ENCODE measurements around the gene ZBTB40. TPM values are rescaled to one million over a fixed set of nuclear protein-coding genes. Genes with fewer than 3 reads are reported as not detected.

ZBTB40 gene
- total RNA-seq, 1 experiment from 2014 or later: 21.4 TPM

DNA sequence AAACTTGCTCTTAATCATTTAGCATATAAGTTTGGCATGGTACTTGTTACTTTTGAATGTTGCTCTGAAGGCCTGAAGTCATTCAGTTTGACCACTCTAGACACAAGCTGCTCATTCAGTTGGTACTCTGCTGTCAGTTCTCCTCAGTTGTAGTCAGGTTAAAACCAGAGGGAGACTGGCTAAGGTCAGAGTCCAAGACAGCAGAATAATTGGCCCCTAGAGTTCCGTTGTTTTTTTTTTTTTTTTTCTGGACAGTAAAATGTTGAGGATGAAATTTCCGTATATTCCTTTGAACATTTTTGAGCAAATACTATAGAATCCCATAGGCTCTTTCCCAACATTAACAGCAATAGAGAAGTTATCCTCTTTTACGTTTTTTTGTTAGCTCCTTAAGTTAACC, 9.4 kb downstream of the ZBTB40 start:
- no peaks in the 10 kb centered on the region; the same call in 1 of the 2 replicates for H3K9me3 ChIP-seq (ENCODE audit: insufficient read depth, low read depth)
- H3K4me1 ChIP-seq (replicated peaks; ENCODE audit: insufficient read depth): no peaks in the 10 kb centered on the region
- no peak overlapping the region for H3K4me3 ChIP-seq
- no peak overlapping the region for H3K27ac ChIP-seq
- no peaks in the 10 kb centered on the region for H3K9me2 ChIP-seq (ENCODE audit: insufficient read depth)
- H4K20me1 ChIP-seq (ENCODE audit: insufficient read depth): no peaks in the 10 kb centered on the region
- ChIA-PET CTCF (interaction anchor here (0.6 kb wide), 1 partner anchor 9 kb away, joined by 6 read pairs; no protein-coding TSS in a partner anchor), POLR2A (ENCODE audit: unreplicated experiment) (no interaction called here)
- H3K36me3 ChIP-seq (ENCODE audit: low read depth): no peaks in the 10 kb centered on the region
- no TSS peak for BruUV-seq (replicated peaks)
- H3K27me3 ChIP-seq (ENCODE audit: insufficient read depth, low read depth): no peaks in the 10 kb centered on the region
- H3F3A ChIP-seq (ENCODE audit: insufficient read depth, low read depth): no peaks in the 10 kb centered on the region
- no peak overlapping the region for H2AFZ ChIP-seq
- intact Hi-C loops (cut with micrococcal nuclease; ENCODE audit: unreplicated experiment): no loop called here
- H3K4me2 ChIP-seq: no peak overlapping the region
- no peak for TF ChIP-seq EZH2 (IDR thresholded peaks at IDR 0.05; ENCODE audit: low read depth)
- TF ChIP-seq, protein P1, sequence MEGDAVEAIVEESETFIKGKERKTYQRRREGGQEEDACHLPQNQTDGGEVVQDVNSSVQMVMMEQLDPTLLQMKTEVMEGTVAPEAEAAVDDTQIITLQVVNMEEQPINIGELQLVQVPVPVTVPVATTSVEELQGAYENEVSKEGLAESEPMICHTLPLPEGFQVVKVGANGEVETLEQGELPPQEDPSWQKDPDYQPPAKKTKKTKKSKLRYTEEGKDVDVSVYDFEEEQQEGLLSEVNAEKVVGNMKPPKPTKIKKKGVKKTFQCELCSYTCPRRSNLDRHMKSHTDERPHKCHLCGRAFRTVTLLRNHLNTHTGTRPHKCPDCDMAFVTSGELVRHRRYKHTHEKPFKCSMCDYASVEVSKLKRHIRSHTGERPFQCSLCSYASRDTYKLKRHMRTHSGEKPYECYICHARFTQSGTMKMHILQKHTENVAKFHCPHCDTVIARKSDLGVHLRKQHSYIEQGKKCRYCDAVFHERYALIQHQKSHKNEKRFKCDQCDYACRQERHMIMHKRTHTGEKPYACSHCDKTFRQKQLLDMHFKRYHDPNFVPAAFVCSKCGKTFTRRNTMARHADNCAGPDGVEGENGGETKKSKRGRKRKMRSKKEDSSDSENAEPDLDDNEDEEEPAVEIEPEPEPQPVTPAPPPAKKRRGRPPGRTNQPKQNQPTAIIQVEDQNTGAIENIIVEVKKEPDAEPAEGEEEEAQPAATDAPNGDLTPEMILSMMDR (conservative IDR thresholded peaks at IDR 0.05): no peak
- DNase-seq: no peak
- peaks cover 20% of the 10 kb centered on the region; the same call in 1 of the 2 replicates for H3K79me2 ChIP-seq (ENCODE audit: low read depth)

DNA sequence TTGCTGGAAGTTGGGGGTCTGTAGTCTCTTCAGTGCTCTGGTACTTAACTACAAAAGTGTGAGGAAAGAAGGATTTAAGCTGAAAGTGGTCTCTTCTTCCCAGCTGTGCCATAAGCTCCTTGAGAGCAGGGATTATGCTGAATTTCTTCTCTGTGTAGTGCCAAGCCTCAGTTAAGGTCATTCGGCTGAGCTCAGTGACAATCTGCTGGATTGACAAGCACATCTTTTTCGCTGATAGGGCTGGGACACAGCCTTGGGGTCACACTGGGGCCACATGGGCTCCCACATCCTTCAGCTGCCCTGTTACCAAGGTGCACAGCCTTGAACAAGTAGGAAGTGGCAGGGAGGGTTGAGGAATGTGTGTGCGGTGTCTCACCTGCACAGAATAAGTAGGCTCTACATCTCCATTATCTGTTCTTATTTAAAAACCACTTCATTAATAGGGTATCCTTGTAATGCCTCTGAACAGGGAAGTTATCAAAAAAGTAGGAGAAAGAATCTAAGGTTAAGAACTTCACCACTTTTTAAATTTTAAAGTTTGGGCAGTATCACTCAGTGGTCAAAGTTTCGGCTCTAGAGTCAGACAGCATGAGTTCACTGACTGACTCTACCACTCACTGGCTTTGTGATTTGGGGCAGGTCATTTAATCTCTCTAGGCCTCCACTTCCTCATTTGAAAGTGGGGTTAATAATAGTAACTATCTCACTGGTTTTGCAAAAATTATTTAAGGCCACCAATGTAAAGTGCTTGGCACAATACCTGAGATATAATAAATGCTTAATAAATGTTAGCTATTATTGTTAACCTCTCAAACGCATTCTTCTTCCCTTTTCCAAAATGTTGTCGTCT, 10.3 kb downstream of the ZBTB40 start:
- no peaks in the 10 kb centered on the region for H3K9me2 ChIP-seq (ENCODE audit: insufficient read depth)
- H2AFZ ChIP-seq: no peak overlapping the region
- H3K4me3 ChIP-seq: no peak overlapping the region
- CTCF ChIA-PET: no interaction called here
- TF ChIP-seq, protein P1 (conservative IDR thresholded peaks at IDR 0.05): no peak
- no peak for TF ChIP-seq EZH2 (IDR thresholded peaks at IDR 0.05; ENCODE audit: low read depth)
- H4K20me1 ChIP-seq (ENCODE audit: insufficient read depth): no peaks in the 10 kb centered on the region
- H3K4me2 ChIP-seq: no peak overlapping the region
- BruUV-seq (replicated peaks): no TSS peak
- H3K27me3 ChIP-seq (ENCODE audit: insufficient read depth, low read depth): no peaks in the 10 kb centered on the region
- H3K4me1 ChIP-seq (replicated peaks; ENCODE audit: insufficient read depth): no peaks in the 10 kb centered on the region
- intact Hi-C loops (cut with micrococcal nuclease; ENCODE audit: unreplicated experiment): no loop called here
- POLR2A ChIA-PET (ENCODE audit: unreplicated experiment): no interaction called here
- peaks cover 22% of the 10 kb centered on the region; the same call in 1 of the 2 replicates for H3K79me2 ChIP-seq (ENCODE audit: low read depth)
- H3F3A ChIP-seq (ENCODE audit: insufficient read depth, low read depth): no peaks in the 10 kb centered on the region
- H3K9me3 ChIP-seq (ENCODE audit: insufficient read depth, low read depth): no peaks in the 10 kb centered on the region; the same call in 1 of the 2 replicates
- DNase-seq: no peak
- H3K36me3 ChIP-seq (ENCODE audit: low read depth): no peaks in the 10 kb centered on the region
- no peak overlapping the region for H3K27ac ChIP-seq

DNA sequence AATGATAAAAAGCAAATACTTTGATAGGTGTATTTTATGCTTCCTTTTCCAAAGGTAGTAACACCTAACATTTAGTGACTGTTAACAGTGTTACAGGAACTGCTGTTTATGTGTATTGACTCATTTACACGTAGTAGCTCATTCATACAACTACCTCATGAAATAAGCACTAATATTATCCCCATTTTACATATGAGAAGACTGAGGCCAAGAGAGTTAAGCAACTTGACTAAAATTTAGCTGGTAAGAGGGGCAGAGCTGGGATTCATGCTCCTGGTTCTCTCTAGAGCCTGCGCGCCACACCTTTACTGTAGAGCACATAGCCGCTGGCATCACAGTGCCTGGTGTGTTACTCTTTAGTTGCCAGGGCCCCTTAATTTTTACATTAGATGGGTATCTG, 11.3 kb downstream of the ZBTB40 start:
- TF ChIP-seq EZH2 (IDR thresholded peaks at IDR 0.05; ENCODE audit: low read depth): no peak
- TF ChIP-seq, protein P1 (conservative IDR thresholded peaks at IDR 0.05): no peak
- POLR2A ChIA-PET (ENCODE audit: unreplicated experiment): interaction anchor here (0.6 kb wide), 1 partner anchor 11 kb away, joined by 4 read pairs; no protein-coding TSS in a partner anchor

More for the DNA sequence above, 11.3 kb downstream of the ZBTB40 start:
- BruUV-seq (replicated peaks): no TSS peak
- no peak overlapping the region for H2AFZ ChIP-seq
- H3K4me2 ChIP-seq: no peak overlapping the region
- CTCF ChIA-PET: no interaction called here
- no peak for DNase-seq
- no peaks in the 10 kb centered on the region for H4K20me1 ChIP-seq (ENCODE audit: insufficient read depth)
- H3F3A ChIP-seq (ENCODE audit: insufficient read depth, low read depth): no peaks in the 10 kb centered on the region
- no peaks in the 10 kb centered on the region for H3K36me3 ChIP-seq (ENCODE audit: low read depth)
- H3K27me3 ChIP-seq (ENCODE audit: insufficient read depth, low read depth): no peaks in the 10 kb centered on the region
- no peaks in the 10 kb centered on the region for H3K9me2 ChIP-seq (ENCODE audit: insufficient read depth)
- H3K4me1 ChIP-seq (replicated peaks; ENCODE audit: insufficient read depth): no peaks in the 10 kb centered on the region
- H3K27ac ChIP-seq: no peak overlapping the region
- intact Hi-C loops (cut with micrococcal nuclease; ENCODE audit: unreplicated experiment): no loop called here
- no peak overlapping the region for H3K4me3 ChIP-seq
- no peaks in the 10 kb centered on the region; the same call in 1 of the 2 replicates for H3K9me3 ChIP-seq (ENCODE audit: insufficient read depth, low read depth)
- peaks cover 22% of the 10 kb centered on the region; the same call in 1 of the 2 replicates for H3K79me2 ChIP-seq (ENCODE audit: low read depth)
